ENCODE measurements around the gene DEAF1. TPM values are rescaled to one million over a fixed set of nuclear protein-coding genes. Genes with fewer than 3 reads are reported as not detected.
"Not testable (repeated sequence)": the region's sequence is repeated elsewhere in the genome, so short reads cannot be mapped to it uniquely, and the experiment has no call there.

Gene DEAF1, protein sequence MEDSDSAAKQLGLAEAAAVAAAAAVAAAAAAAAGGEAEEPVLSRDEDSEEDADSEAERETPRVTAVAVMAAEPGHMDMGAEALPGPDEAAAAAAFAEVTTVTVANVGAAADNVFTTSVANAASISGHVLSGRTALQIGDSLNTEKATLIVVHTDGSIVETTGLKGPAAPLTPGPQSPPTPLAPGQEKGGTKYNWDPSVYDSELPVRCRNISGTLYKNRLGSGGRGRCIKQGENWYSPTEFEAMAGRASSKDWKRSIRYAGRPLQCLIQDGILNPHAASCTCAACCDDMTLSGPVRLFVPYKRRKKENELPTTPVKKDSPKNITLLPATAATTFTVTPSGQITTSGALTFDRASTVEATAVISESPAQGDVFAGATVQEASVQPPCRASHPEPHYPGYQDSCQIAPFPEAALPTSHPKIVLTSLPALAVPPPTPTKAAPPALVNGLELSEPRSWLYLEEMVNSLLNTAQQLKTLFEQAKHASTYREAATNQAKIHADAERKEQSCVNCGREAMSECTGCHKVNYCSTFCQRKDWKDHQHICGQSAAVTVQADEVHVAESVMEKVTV
- total RNA-seq = 10 to 100 TPM; 44.0 to 48.8 TPM

- DNase-seq = peak; percentile 100
- H3K4me1 Mint-ChIP-seq = peaks cover 62% of the 10 kb centered on the region
- H3K27me3 Mint-ChIP-seq = no peaks in the 10 kb centered on the region
- peak within 1 kb of the TSS; percentile 82 for H3K4me3 Mint-ChIP-seq
- H3K36me3 Mint-ChIP-seq (ENCODE audit: low read depth) = peaks cover 14% of the 10 kb centered on the region
- H3K27ac Mint-ChIP-seq = peak within 1 kb of the TSS; percentile 94
- POLR2A ChIA-PET = no interaction called here
- no peaks in the 10 kb centered on the region for H3K9me3 Mint-ChIP-seq
- CTCF ChIA-PET = interaction anchor here (0.6 to 2.9 kb wide), 7 partner anchors 10 to 236 kb away, joined by 3 to 16 read pairs (median 7); no protein-coding TSS in a partner anchor
Measured at GRCh38 chr11:694563-695287, at the start of gene DEAF1. Gene DEAF1, minus strand, starts transcription at chr11:695222. Its CDS starts 175 bp downstream, at chr11:695047.

DNA sequence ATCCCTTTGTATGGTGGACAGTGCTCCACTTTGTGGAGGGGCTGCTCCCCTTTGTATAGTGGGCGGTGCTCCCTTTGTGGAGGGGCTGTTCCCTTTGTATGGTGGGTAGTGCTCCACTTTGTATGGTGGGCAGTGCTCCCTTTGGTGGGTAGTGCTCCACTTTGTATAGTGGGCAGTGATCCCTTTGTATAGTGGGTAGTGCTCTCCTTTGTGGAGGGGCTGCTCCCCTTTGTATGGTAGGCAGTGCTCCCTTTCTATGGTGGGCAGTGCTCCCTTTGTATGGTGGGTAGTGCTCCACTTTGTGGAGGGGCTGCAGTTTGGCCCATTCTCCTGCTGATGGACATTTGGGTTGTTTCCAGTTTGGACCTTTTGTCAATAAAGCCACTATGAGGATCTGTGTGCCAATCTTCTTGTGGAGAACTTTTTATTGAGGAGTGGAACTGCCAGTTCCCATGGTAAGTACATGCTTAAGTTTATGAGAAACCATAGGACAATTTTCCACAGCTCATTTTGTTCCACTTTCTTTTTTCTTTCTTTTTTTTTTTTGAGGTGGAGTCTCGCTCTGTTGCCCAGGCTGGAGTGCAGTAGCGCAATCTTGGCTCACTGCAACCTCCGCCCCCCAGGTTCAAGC is 47.7 kb upstream of the DEAF1 start:
- no peak overlapping the region for H3K27ac Mint-ChIP-seq

DNA sequence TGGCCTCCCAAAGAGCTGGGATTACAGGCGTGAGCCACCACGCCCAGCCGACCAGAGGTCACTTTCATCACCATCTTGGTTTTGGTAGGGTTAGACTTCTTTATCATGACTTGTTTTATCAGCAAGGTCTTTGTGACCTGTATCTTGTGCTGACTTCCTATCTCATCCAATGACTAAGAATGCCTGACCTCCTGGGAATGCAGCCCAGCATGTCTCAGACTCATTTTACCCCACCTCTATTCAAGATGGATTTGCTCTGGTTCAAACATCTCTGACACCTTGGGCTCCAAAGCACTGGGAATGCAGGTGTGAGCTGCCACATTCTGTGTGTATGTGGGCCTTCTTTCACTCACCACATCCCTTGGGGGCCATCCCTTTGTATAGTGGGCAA is 47.1 kb upstream of the DEAF1 start:
- H3K9me3 Mint-ChIP-seq = no peaks in the 10 kb centered on the region
- ChIA-PET CTCF (interaction anchor here (1.0 kb wide), 1 partner anchor 9 kb away, joined by 3 read pairs; no protein-coding TSS in a partner anchor), POLR2A (no interaction called here)
- H3K4me3 Mint-ChIP-seq = no peak overlapping the region
- H3K27ac Mint-ChIP-seq = no peak overlapping the region
- no peaks in the 10 kb centered on the region for H3K36me3 Mint-ChIP-seq (ENCODE audit: low read depth)
- H3K4me1 Mint-ChIP-seq = peaks cover 23% of the 10 kb centered on the region
- DNase-seq = no peak
- no peaks in the 10 kb centered on the region for H3K27me3 Mint-ChIP-seq

More for the DNA sequence above, 47.7 kb upstream of the DEAF1 start:
- POLR2A ChIA-PET = no interaction called here
- no peak overlapping the region for H3K4me3 Mint-ChIP-seq
- H3K9me3 Mint-ChIP-seq = no peaks in the 10 kb centered on the region
- no peaks in the 10 kb centered on the region for H3K36me3 Mint-ChIP-seq (ENCODE audit: low read depth)
- CTCF ChIA-PET = interaction anchor here (0.6 kb wide), 1 partner anchor 285 kb away, joined by 4 read pairs; no protein-coding TSS in a partner anchor
- no peaks in the 10 kb centered on the region for H3K27me3 Mint-ChIP-seq
- DNase-seq = no peak
- peaks cover 18% of the 10 kb centered on the region for H3K4me1 Mint-ChIP-seq

DNA sequence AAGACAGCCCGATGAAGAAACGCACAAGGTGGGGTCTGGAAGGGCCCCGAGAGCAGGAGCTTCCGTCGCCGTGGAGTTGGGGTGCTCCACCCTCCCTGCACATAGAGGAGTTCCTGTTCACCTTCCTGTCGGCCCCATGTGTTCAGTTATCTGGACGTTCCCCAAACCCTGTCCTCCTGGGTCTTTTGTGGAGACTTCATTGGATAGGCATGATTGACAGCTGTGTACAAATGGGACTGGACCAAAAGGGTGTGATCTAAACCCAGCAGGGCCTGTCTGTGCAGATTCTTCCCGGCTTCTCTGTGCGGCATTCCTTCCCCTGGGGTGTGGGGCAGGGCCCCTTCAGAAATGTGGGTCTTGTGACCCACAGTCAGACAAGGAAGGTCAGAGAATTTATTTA is 42.9 kb upstream of the DEAF1 start:
- H3K36me3 Mint-ChIP-seq (ENCODE audit: low read depth); H3K9me3 Mint-ChIP-seq; H3K27me3 Mint-ChIP-seq; DNase-seq: not testable (repeated sequence)
- Mint-ChIP-seq H3K4me3 (peak overlapping the region; percentile 41), H3K27ac (peak overlapping the region; percentile 77), H3K4me1 (peaks cover 24% of the 10 kb centered on the region)
- POLR2A ChIA-PET = interaction anchor here (0.7 kb wide), 1 partner anchor 57 kb away, joined by 3 read pairs; no protein-coding TSS in a partner anchor
- CTCF ChIA-PET = interaction anchor here (1.5 to 1.9 kb wide), 2 partner anchors 10 to 14 kb away, joined by 5 to 7 read pairs; no protein-coding TSS in a partner anchor

DNA sequence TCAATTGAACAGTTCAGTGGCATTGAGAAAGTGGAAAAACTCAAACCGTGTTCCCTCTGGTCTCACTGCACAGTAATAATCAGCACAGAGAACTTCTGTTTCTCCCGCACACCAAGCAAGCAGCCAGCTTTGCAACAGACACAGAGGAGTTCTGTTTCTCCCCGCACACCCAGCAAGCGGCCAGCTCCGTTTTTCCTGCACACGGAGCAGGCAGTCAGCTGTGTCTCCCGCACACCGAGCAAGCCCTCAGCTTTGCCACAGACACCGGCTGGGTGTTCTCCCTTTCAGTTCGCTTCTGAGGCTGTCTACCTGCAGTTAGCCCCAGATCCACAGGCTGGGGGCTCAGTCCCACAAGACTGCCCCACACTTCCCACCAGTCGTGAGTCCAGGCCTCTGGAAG is 42.3 kb upstream of the DEAF1 start:
- Mint-ChIP-seq H3K4me3 (peak overlapping the region; percentile 41), H3K27me3 (peaks cover 2% of the 10 kb centered on the region), H3K9me3 (peaks cover 2% of the 10 kb centered on the region), H3K36me3 (ENCODE audit: low read depth) (no peaks in the 10 kb centered on the region), H3K4me1 (peaks cover 24% of the 10 kb centered on the region), H3K27ac (peak overlapping the region; percentile 77)
- CTCF ChIA-PET = interaction anchor here (1.5 to 1.9 kb wide), 2 partner anchors 9 to 13 kb away, joined by 5 to 7 read pairs; no protein-coding TSS in a partner anchor
- DNase-seq = no peak
- POLR2A ChIA-PET = no interaction called here

DNA sequence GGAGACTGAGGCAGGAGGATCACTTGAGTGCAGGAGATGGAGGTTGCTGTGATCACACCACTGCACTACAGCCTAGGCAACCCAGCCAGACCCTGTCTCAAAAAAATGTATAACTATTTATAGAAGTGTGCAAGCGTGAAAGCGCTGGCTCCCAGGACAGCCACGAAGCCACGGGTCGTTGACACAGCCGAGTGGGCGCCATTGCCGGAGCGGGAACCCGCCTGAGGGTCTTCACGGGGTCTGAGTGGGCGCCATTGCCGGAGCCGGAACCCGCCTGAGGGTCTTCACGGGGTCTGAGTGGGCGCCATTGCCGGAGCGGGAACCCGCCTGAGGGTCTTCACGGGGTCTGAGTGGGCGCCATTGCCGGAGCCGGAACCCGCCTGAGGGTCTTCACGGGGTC is 39.5 kb upstream of the DEAF1 start:
- H3K9me3 Mint-ChIP-seq; H3K27ac Mint-ChIP-seq; H3K4me3 Mint-ChIP-seq; DNase-seq; H3K27me3 Mint-ChIP-seq; H3K36me3 Mint-ChIP-seq (ENCODE audit: low read depth); POLR2A ChIA-PET: not testable (repeated sequence)
- CTCF ChIA-PET = interaction anchor here (0.8 kb wide), 1 partner anchor 12 kb away, joined by 3 read pairs; no protein-coding TSS in a partner anchor
- peaks cover 24% of the 10 kb centered on the region for H3K4me1 Mint-ChIP-seq

- ChIA-PET CTCF (interaction anchor here (0.6 to 2.0 kb wide), 4 partner anchors 9 to 86 kb away, joined by 3 to 4 read pairs (median 3); no protein-coding TSS in a partner anchor), POLR2A (no interaction called here)
- peaks cover 2% of the 10 kb centered on the region for H3K27me3 Mint-ChIP-seq
- peaks cover 14% of the 10 kb centered on the region for H3K4me1 Mint-ChIP-seq
- H3K27ac Mint-ChIP-seq = no peak overlapping the region
- no peak for DNase-seq
- H3K4me3 Mint-ChIP-seq = no peak overlapping the region
- H3K36me3 Mint-ChIP-seq (ENCODE audit: low read depth) = no peaks in the 10 kb centered on the region
- H3K9me3 Mint-ChIP-seq = peaks cover 2% of the 10 kb centered on the region
Measured at GRCh38 chr11:733072-733471, 38.0 kb upstream of the DEAF1 start.

DNA sequence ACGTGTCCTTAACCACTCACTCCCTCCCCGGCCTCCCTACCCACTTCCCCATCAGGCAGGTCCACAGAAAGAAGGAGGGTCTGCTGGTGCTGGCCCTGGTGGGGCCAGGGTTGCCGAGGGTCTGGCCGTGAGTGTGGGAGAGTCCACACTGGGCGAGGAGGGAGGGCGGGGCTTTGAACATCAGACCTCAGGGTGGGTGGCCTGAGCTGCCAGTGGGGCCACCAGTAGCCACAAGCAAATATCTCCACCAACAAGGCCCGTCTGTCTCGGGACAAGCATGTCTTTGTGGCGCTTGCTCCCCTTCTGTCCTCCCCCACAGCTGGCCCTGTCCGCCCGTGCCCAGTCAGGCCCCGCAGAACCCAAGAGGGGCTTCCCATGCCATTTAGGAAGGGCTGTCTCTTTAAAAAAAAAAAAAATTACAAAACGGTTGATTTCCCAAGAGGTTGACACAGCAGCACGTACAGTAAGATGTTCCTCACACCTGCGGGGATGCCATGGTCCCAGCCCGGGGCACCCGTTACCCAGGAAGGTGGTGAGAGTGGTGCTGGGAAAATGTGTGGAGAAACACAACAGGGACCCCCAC is 34.6 kb upstream of the DEAF1 start:
- H3K4me3 Mint-ChIP-seq = no peak overlapping the region
- H3K27ac Mint-ChIP-seq = no peak overlapping the region
- no peaks in the 10 kb centered on the region for H3K9me3 Mint-ChIP-seq
- ChIA-PET CTCF (interaction anchor here (0.6 to 1.7 kb wide), 2 partner anchors 55 to 73 kb away, joined by 3 to 7 read pairs; no protein-coding TSS in a partner anchor), POLR2A (no interaction called here)
- peaks cover 5% of the 10 kb centered on the region for H3K27me3 Mint-ChIP-seq
- no peaks in the 10 kb centered on the region for H3K36me3 Mint-ChIP-seq (ENCODE audit: low read depth)
- H3K4me1 Mint-ChIP-seq = peaks cover 7% of the 10 kb centered on the region
- no peak for DNase-seq

DNA sequence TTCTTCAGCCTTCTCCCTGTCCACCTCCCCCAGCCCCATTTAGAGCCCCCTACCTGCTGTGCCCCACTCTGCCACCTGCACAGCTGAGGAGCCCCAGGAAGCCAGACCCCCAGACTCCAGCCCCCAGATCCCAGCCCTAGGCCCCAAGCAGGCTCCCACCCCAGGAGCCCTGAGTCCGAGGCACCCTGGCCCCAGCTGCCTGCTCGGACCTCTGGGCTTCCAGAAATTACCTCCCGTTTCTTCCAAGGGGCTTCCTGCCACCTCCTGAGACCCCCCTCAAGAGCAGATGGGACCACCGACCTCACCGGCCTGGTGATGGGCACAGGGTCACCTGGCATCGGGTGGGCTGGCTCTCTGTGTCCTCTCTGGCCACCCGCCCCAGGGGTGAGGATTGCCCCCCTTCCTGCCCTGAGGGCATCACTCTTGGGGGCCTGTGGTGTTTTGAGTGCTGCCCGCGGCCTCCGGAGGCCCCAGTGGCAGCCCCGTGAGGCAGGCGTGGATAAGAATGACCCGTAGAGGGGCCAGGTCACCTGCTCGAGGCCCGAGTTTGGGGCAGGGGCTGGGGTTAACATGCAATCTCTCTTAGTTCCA is 34.0 kb upstream of the DEAF1 start:
- POLR2A ChIA-PET = no interaction called here
- Mint-ChIP-seq H3K4me3 (no peak overlapping the region), H3K36me3 (ENCODE audit: low read depth) (no peaks in the 10 kb centered on the region), H3K27ac (no peak overlapping the region), H3K9me3 (no peaks in the 10 kb centered on the region), H3K4me1 (peaks cover 7% of the 10 kb centered on the region), H3K27me3 (peaks cover 7% of the 10 kb centered on the region)
- DNase-seq = no peak
- CTCF ChIA-PET = interaction anchor here (1.7 to 2.1 kb wide), 2 partner anchors 8 to 55 kb away, joined by 7 read pairs; no protein-coding TSS in a partner anchor

DNA sequence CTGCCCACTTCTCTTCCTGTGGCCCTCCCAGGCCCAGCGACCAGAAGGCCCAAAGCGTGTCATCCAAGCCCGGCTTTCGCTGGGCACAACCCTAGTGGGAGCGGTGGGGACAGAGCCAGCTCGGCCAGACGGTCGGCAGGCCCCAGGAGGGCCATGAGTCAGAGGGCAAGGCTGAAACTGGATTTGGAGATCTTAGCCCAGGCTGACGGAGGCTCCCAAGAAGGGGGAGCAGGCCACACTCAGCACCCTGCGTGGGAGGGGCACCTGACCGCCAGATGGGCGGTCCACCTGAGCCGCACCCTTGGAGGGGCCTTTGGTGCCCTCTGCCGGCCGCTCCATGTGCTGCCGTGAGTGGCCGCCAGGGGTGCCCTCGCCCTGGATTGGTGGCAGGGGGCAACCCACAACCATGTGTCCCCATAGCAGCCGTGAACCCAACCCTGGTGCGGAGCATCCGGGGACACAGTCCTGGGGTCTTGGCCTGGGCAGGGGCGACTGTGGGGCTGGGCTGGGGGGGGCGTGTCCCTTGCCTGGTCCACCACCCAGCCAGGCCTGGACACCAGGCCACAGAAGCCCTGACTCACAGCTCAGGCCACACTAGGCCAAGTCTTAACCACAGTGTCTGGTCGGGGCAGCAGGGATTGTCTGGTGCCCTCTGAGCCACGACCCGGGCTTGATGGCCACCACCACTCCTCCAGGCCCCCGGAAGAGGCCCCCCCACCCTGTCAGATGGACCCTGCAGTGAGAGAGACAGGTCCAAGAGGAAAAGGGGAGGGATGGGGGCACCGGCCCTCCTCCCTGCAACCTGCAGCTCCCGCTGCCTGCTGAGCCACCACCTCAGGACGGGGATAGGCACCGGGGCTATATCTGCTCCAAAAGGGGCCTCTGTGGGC is 33.1 kb upstream of the DEAF1 start:
- POLR2A ChIA-PET = no interaction called here
- CTCF ChIA-PET = interaction anchor here (1.0 to 2.5 kb wide), 5 partner anchors 9 to 54 kb away, joined by 3 to 8 read pairs (median 7); no protein-coding TSS in a partner anchor
- Mint-ChIP-seq H3K9me3 (no peaks in the 10 kb centered on the region), H3K4me1 (peaks cover 10% of the 10 kb centered on the region), H3K4me3 (no peak overlapping the region), H3K36me3 (ENCODE audit: low read depth) (no peaks in the 10 kb centered on the region), H3K27ac (no peak overlapping the region), H3K27me3 (peaks cover 10% of the 10 kb centered on the region)
- DNase-seq = peak; percentile 78

GRCh38 chr11:727281-727701 is 32.3 kb upstream of the DEAF1 start:
- no peak for DNase-seq
- Mint-ChIP-seq H3K9me3 (no peaks in the 10 kb centered on the region), H3K36me3 (ENCODE audit: low read depth) (no peaks in the 10 kb centered on the region), H3K4me3 (no peak overlapping the region), H3K4me1 (peaks cover 12% of the 10 kb centered on the region), H3K27ac (no peak overlapping the region), H3K27me3 (peaks cover 11% of the 10 kb centered on the region)
- ChIA-PET CTCF (interaction anchor here (1.0 to 2.5 kb wide), 5 partner anchors 10 to 59 kb away, joined by 3 to 8 read pairs (median 5); no protein-coding TSS in a partner anchor), POLR2A (no interaction called here)

Measured in activated CD4-positive, alpha-beta T cell treated with anti-CD3 and anti-CD28 coated beads, Interleukin-2, amount 10 ng/mL, durations not matched to agents 7 days and 5 days (primary cell).